K562 (cell line): ENCODE data around the gene ARHGEF33. TPM values are rescaled to one million over a fixed set of nuclear protein-coding genes. Genes with fewer than 3 reads are reported as not detected.

Experiments
- ATF1 ChIP-seq, 2 experiments: fragments of 450-650 bp in 1 of 2; IDR thresholded peaks; 2 replicates each; pipeline ENCODE4 v1.6.1; 2016; ENCODE audit warnings: missing compliant biosample characterization in 1 of 2, missing genetic modification characterization in 1 of 2
- MBD2 ChIP-seq: sonication (generic); IDR thresholded peaks from 2 replicates; pipeline ENCODE4 v1.6.1; 2016; ENCODE audit warnings: low read depth, borderline replicate concordance
- NEUROD1 ChIP-seq: fragments of 150-350 bp; IDR thresholded peaks from 2 replicates; pipeline ENCODE4 v1.6.1; 2014; ENCODE audit warnings: borderline replicate concordance, low read length, low read depth; ENCODE audit not compliant: partially characterized antibody
- RERE ChIP-seq: sonication (generic); formaldehyde crosslinking; IDR thresholded peaks from 2 replicates; pipeline ENCODE4 v1.8.0; 2023; ENCODE audit warnings: missing genetic modification reagents, mild to moderate bottlenecking, borderline replicate concordance
- USF2 ChIP-seq: sonication (generic); formaldehyde crosslinking; IDR thresholded peaks from 2 replicates; pipeline ENCODE4 v1.5.0; 2020; ENCODE audit warnings: missing genetic modification reagents
- XRCC3 ChIP-seq: fragments of 450-650 bp; IDR thresholded peaks from 2 replicates; pipeline ENCODE4 v1.6.1; 2017; ENCODE audit warnings: mild to moderate bottlenecking, moderate library complexity
- polyA plus RNA-seq, 8 experiments: library from polyadenylated mRNA; depleted of rRNA in 4 of 8; stranded (reverse) in 5 of 8; unstranded in 3 of 8; fragments of >200 nt; fragmentation: Nextera tagmentation in 2 of 8; fragmentation: Illumina TruSeq in 1 of 8; extraction: Ambion mirVana in 2 of 8; extraction: Trizol in 1 of 8; gene quantifications; 2 replicates each; pipeline versions ENCODE4 v1.2.1 to v1.2.3, GENCODE V29; 2011 to 2014; ENCODE audit warnings: inconsistent platforms in 1 of 8, missing spikeins in 1 of 8
- total RNA-seq, 7 experiments: library from RNA; depleted of rRNA in 6 of 7; stranded (reverse); fragments of >200 nt in 6 of 7; fragmentation: Illumina TruSeq in 2 of 7; extraction: Trizol in 2 of 7; gene quantifications; 2 replicates each; pipeline versions ENCODE4 v1.2.1 to v1.2.3, GENCODE V29; 2011 to 2021; ENCODE audit warnings: low replicate concordance in 1 of 7
- TF ChIP-seq, protein P1 (sequence below), 2 experiments: fragments of 450-650 bp; IDR thresholded peaks; 2 replicates each; pipeline ENCODE4 v1.6.1; 2016; ENCODE audit warnings: mild to moderate bottlenecking in 2 of 2, borderline replicate concordance in 1 of 2, low read depth in 1 of 2, moderate library complexity in 1 of 2
- TF ChIP-seq, protein P2 (sequence below): conservative IDR thresholded peaks from 2 replicates; pipeline ENCODE4 v1.6.1; 2011; ENCODE audit warnings: low read depth, mild to moderate bottlenecking, low read length; ENCODE audit not compliant: control insufficient read depth

Gene ARHGEF33
- total and polyA plus RNA-seq, 9 of the 15 experiments (the other 6 are each of a cell fraction or from before 2014, with no cell fraction given) = 0.01 to 0.08 (median 0.03) TPM; not detected in 5

GRCh38 chr2:38863061-38863695 is 26.5 kb upstream of the ARHGEF33 start (continued):
- TF ChIP-seq, protein P1, sequence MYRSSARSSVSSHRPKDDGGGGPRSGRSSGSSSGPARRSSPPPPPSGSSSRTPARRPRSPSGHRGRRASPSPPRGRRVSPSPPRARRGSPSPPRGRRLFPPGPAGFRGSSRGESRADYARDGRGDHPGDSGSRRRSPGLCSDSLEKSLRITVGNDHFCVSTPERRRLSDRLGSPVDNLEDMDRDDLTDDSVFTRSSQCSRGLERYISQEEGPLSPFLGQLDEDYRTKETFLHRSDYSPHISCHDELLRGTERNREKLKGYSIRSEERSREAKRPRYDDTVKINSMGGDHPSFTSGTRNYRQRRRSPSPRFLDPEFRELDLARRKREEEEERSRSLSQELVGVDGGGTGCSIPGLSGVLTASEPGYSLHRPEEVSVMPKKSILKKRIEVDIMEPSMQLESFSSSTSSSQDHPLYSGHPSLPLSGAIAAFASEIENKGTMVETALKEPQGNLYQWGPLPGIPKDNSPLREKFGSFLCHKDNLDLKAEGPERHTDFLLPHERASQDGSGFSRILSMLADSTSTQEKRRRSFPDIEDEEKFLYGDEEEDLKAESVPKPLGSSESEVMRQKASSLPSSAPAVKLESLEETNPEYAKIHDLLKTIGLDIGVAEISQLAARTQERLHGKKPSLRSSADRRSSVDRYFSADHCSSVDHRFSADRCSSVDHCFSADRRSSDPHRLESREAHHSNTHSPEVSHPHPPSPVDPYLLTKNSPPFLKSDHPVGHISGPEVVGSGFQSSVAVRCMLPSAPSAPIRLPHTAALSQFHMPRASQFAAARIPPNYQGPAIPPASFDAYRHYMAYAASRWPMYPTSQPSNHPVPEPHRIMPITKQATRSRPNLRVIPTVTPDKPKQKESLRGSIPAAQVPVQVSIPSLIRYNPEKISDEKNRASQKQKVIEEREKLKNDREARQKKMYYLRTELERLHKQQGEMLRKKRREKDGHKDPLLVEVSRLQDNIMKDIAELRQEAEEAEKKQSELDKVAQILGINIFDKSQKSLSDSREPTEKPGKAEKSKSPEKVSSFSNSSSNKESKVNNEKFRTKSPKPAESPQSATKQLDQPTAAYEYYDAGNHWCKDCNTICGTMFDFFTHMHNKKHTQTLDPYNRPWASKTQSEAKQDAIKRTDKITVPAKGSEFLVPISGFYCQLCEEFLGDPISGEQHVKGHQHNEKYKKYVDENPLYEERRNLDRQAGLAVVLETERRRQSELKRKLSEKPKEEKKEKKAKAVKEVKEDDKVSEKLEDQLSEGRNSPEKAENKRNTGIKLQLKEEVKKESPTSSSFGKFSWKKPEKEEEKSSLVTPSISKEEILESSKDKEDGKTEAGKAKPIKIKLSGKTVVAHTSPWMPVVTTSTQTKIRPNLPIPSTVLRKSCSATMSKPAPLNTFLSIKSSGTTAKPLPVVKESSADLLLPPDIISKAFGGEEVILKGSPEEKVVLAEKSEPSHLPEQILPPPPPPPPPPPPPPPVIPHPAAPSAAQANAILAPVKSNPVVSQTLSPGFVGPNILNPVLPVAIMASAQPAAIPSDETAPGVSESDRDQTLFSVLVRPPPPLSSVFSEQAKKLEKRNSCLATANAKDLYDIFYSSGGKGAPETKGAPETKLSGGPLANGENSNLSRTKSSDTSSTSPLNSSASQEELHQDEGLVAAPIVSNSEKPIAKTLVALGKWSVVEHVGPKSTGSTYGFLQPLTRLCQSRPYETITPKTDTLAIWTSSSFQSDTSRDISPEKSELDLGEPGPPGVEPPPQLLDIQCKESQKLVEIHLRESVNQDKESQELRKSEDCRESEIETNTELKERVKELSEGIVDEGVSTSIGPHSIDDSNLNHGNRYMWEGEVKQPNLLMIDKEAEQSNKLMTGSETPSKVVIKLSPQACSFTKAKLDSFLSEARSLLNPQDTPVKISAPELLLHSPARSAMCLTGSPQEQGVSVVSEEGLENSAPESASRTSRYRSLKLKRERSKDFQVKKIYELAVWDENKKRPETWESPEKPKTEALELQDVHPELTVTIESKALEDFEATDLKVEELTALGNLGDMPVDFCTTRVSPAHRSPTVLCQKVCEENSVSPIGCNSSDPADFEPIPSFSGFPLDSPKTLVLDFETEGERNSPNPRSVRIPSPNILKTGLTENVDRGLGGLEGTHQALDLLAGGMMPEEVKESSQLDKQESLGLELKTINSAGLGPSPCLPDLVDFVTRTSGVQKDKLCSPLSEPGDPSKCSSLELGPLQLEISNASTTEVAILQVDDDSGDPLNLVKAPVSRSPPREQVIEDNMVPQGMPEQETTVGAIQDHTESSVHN (IDR thresholded peaks at IDR 0.05; ENCODE audit: borderline replicate concordance in 1 of 2, low read depth in 1 of 2) = no peak
- TF ChIP-seq, protein P2, sequence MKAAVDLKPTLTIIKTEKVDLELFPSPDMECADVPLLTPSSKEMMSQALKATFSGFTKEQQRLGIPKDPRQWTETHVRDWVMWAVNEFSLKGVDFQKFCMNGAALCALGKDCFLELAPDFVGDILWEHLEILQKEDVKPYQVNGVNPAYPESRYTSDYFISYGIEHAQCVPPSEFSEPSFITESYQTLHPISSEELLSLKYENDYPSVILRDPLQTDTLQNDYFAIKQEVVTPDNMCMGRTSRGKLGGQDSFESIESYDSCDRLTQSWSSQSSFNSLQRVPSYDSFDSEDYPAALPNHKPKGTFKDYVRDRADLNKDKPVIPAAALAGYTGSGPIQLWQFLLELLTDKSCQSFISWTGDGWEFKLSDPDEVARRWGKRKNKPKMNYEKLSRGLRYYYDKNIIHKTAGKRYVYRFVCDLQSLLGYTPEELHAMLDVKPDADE = no peak
- TF ChIP-seq NEUROD1 (no peak), USF2 (CRISPR knock-in tag) (no peak), ATF1 (CRISPR knock-in tag; IDR thresholded peaks at IDR 0.05) (no peak), ATF1 (tag; IDR thresholded peaks at IDR 0.05) (no peak), RERE (CRISPR knock-in tag) (no peak), XRCC3 (no peak), MBD2 (no peak)
